Subcutaneous adipose tissue (tissue), 4 donors: ENCODE data around the gene PXK. TPM values are rescaled to one million over a fixed set of nuclear protein-coding genes. Genes with fewer than 3 reads are reported as not detected.

ENCODE experiments used
- total RNA-seq, 4 donors: library from RNA; depleted of rRNA; stranded (reverse); fragments of >200 nt; gene quantifications; one replicate each; pipeline ENCODE4 v1.1.0, GENCODE V29; 2016
- TF ChIP-seq, protein P1 (sequence below): fragments of 450-650 bp; IDR thresholded peaks from one replicate; pipeline ENCODE4 v1.5.1; 2016; ENCODE audit warnings: low read depth, mild to moderate bottlenecking, control low read depth, antibody characterized with exemption, moderate library complexity

PXK gene
- total RNA-seq, 4 donors from 2014 or later, result 27.1 to 53.6 (median 30.7) TPM

DNA sequence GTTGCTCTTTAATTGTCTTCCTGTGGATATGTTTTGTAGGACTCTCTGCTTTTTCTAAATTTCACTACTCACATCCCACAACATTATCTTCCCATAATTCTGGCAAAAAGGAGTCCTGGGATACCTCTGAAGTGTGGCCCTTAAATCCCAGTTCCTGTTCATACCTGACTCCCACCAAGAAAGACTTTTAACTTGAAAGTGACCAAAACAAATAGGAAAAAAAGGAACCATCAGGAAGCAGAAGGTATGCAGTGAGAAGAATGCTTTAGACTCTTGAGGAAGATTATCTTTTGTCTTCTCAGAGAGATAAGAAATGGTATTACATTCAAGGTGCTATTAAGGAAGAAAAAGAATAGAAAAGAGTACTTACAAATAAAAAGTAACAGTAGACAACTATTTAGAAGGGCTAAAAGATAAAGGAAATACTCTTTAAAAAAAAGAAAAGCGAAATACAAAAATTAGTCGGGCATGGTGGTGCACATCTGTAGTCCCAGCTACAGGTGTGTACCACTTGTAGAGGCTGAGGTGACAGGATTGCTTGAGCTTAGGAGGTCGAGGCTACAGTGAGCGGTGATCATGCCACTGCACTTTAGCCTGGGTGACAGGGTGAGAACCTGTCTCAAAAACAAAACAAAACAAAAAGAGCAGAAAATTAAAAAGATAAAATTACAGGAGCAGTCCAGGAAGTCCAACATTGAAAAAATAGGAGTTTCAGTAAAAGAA lies 46.8 kb downstream of the PXK start:
- TF ChIP-seq, protein P1, sequence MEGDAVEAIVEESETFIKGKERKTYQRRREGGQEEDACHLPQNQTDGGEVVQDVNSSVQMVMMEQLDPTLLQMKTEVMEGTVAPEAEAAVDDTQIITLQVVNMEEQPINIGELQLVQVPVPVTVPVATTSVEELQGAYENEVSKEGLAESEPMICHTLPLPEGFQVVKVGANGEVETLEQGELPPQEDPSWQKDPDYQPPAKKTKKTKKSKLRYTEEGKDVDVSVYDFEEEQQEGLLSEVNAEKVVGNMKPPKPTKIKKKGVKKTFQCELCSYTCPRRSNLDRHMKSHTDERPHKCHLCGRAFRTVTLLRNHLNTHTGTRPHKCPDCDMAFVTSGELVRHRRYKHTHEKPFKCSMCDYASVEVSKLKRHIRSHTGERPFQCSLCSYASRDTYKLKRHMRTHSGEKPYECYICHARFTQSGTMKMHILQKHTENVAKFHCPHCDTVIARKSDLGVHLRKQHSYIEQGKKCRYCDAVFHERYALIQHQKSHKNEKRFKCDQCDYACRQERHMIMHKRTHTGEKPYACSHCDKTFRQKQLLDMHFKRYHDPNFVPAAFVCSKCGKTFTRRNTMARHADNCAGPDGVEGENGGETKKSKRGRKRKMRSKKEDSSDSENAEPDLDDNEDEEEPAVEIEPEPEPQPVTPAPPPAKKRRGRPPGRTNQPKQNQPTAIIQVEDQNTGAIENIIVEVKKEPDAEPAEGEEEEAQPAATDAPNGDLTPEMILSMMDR, result no peak

DNA sequence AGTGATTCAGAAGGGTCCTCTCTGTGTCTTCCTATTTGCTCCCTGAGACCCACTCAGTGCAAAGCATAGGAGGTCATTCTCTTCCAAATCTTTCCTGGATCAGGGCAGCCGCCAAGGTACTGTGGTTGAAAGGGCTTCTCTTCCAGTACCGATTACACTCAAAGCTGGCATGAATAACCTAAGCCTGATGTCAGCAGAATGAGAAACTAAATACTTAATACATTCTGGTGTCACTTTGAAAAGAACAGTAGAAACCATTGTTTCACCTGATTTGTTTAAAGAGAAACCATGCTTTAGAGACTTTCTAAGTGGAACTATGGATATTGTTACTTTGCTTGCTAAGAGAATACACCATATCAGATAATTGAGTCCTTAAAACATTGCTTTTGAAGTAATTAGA lies 50.8 kb downstream of the PXK start:
- TF ChIP-seq, protein P1, result no peak

DNA sequence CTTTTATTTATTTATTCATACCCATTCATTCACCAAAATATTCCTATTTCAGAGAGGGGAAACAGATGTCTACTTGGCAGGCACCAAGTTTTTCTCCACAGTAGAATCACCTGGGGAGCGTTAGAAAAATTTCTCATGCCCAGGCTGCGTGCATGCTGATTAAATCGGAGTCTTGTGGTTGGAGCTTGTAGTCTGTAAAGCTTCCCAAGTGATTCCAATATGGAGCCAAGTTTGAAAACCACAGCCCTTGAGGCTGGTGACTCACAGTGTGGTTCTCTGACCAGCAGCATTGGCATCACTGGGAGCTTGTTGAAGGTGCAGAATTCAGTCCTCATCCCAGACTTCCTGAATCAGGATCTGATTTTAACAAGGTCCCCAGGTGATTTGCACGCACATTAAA lies 51.2 kb downstream of the PXK start:
- TF ChIP-seq, protein P1, result no peak

DNA sequence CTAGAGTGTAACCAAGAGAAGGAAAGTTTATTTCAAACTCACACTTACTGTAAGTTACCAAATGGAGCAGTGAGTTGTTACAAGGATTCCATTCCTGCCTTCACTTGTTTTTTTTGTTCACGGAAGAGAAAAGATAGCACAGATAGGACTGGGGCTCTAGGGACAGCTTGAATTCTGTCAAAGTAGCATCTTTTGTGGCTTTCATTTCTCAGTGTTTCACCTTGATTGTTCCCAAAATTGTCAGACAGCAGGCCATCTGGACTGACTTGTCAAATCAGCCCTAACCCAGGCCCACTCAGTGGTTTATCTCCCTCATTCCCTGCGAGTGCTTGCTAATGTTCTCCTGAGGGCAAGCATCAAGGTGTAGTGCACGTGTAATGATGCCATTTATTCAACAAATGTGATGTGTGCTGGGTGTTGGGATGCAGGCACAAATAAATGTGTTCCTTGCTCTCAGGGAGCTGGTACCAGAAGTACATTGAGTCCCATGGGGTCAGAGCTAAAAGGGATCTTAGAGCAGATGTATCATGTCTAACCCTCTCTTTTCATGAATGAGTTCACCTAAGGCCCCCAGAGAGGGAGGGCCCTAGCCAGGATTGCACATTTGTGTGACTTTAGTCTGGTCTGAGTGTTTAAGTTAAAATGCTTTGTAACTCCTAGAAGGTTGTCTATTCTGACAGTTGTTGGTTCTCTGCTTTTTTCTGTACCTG lies 51.8 kb downstream of the PXK start:
- TF ChIP-seq, protein P1, result no peak

DNA sequence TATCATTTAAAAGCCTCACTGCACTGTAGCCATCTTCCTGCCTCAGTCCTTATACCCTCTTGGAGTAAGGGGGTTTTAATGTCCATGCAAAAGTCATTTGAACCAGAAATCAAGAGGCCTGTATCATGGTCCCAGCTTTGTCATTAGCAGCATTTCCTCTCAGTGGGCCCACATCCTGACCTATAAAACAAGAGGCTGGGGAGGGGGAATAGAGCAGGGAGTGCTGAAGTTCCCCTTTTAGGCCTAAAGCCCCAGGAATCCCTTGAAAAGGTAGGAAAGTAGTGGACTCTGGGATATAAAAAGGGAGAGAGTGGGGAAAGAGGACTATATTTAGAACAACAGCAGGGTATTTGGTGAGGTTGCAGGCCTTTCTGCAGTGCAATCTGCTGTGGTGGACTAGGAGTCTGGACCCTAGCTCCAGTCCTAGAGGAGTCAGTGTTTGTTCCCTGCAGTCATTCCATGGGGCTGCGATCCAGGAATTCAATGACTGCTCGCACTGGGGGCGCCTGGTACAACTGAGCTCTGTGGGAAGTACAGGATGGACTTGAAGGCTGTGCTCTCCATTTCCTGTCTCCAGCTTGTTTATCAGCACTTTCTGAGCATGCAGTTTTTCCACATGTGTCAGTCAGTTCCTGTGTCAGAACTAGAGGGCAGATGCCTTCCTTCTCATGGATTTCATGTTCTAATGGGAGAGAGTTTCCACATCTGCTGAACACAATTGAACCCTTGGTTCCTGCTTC lies 54.1 kb downstream of the PXK start:
- TF ChIP-seq, protein P1, result no peak

DNA sequence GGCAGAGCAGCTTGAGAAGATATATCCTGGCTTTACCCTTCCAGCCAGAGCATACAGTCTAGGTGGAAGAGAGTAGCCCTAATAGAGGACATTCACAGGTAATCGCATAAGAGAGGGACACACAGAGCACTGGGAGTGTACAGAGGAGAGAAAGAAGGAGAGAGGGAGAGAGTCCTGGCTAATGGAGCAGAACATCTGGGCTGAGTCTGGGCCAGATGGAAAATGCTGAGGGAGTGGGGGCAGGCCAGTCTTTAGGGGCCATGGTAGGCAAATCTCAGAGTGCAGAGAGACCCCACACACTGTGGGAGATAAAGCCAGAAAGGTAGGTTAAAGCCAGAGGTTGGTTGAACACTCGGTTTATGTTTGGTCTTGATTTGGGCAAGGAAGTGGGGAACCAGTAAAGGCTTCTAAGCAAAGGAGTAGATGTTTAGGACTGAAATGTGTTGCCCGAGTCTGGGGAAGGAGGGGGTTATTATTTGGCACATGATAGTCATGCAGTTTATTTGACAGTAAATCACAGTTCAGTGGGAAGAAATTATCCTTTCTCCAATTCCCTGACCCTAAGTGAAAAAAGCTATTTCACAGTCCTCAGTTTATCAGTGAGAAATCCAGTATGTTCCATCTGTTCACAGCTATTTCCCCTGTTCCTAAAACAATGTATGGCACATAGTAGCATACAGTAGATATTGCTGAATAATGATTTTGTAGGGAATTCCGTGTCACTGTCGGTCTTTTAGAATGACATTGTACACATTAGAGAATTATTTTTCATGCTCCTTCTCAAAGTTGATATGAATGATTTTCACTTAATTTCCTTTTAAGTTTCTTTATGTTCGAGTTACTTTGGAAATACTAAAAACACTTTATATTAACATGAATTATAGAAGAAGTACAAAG lies 55.2 kb downstream of the PXK start:
- TF ChIP-seq, protein P1, result no peak
